Common myeloid progenitor, CD34-positive (primary cell): ENCODE measurements around the gene SIRT7.

Source experiments
- CTCF ChIA-PET: fragments of 350-600 bp; sonication (Branson Sonifier 250); formaldehyde crosslinking; loops from one replicate; lab custom pipeline; 2021; ENCODE audit warnings: antibody characterized with exemption; lab: Charles Lee
- POLR2A ChIA-PET: fragments of 350-600 bp; sonication (Branson Sonifier 250); formaldehyde crosslinking; loops from one replicate; lab custom pipeline; 2021; ENCODE audit warnings: antibody characterized with exemption; lab: Charles Lee
- DNase-seq, 3 donors: peaks; one replicate each; pipeline versions ENCODE4 v3.0.0 to v3.0.0-alpha.2; 2013
- H3K27ac ChIP-seq, 2 experiments: 1 replicate in 1 of 2; 2 replicates in 1 of 2; pipeline ENCODE4 v1.7.0; 2013; ENCODE audit warnings: inconsistent platforms in 2 of 2, low read length in 2 of 2, mild to moderate bottlenecking in 2 of 2, low read depth in 1 of 2, moderate library complexity in 1 of 2; ENCODE audit not compliant: severe bottlenecking in 2 of 2, insufficient read depth in 1 of 2, poor library complexity in 1 of 2
- H3K27me3 ChIP-seq, 5 experiments: replicated peaks in 2 of 5; 1 replicate in 3 of 5; 2 replicates in 2 of 5; pipeline versions ENCODE4 v1.6.1 to v1.7.0; 2013; ENCODE audit warnings: low read length in 4 of 5, mild to moderate bottlenecking in 2 of 5, moderate library complexity in 2 of 5, inconsistent platforms in 1 of 5; ENCODE audit not compliant: insufficient read depth in 5 of 5, control insufficient read depth in 4 of 5
- H3K36me3 ChIP-seq, 4 experiments: 1 replicate in 2 of 4; 2 replicates in 2 of 4; pipeline versions ENCODE4 v1.6.1 to v1.7.0; 2013; ENCODE audit warnings: low read length in 3 of 4, control low read depth in 1 of 4, mild to moderate bottlenecking in 1 of 4; ENCODE audit not compliant: control insufficient read depth in 4 of 4, insufficient read depth in 4 of 4
- H3K4me1 ChIP-seq, 4 experiments: 1 replicate in 3 of 4; 2 replicates in 1 of 4; pipeline versions ENCODE4 v1.6.1 to v1.7.1; 2013; ENCODE audit warnings: low read length in 3 of 4, mild to moderate bottlenecking in 3 of 4, control low read depth in 1 of 4, inconsistent platforms in 1 of 4, moderate library complexity in 1 of 4; ENCODE audit not compliant: control insufficient read depth in 4 of 4, insufficient read depth in 4 of 4; ENCODE audit errors: control extremely low read depth in 1 of 4
- H3K4me3 ChIP-seq, 7 experiments: 1 replicate in 4 of 7; 2 replicates in 3 of 7; pipeline versions ENCODE4 v1.5.1 to v1.7.0; 2013; ENCODE audit warnings: mild to moderate bottlenecking in 7 of 7, low read length in 6 of 7, moderate library complexity in 6 of 7, inconsistent platforms in 2 of 7, low read depth in 2 of 7, control low read depth in 1 of 7; ENCODE audit not compliant: insufficient read depth in 4 of 7, control insufficient read depth in 1 of 7; ENCODE audit errors: extremely low read depth in 1 of 7
- H3K9me3 ChIP-seq, 5 experiments: 1 replicate in 4 of 5; 2 replicates in 1 of 5; pipeline versions ENCODE4 v1.6.1 to v1.7.1; 2013; ENCODE audit warnings: low read length in 4 of 5, mild to moderate bottlenecking in 2 of 5, inconsistent platforms in 1 of 5, low read depth in 1 of 5, moderate library complexity in 1 of 5; ENCODE audit not compliant: control insufficient read depth in 4 of 5, insufficient read depth in 2 of 5; ENCODE audit errors: control extremely low read depth in 1 of 5
- WGBS: methylation state at CpG from one replicate; pipeline ENCODE4 v1.1.5; 2013; ENCODE audit not compliant: insufficient coverage; 5-methylcytosine and 5-hydroxymethylcytosine counted together

SIRT7 gene

GRCh38 chr17:81889602-81890001 is 28.4 kb downstream of the SIRT7 start:
- Histone ChIP-seq H3K36me3 (peaks cover 7 to 62% (median 48%) of the 10 kb centered on the region in 4 experiments), H3K27me3 (no peaks in the 10 kb centered on the region), H3K4me1 (peaks cover 7 to 21% (median 13%) of the 10 kb centered on the region in 4 experiments), H3K27ac (peak overlapping the region; percentile 33 to 84), H3K4me3 (peak overlapping the region in 2 of 7 experiments; percentile 83 to 86), H3K9me3 (no peaks in the 10 kb centered on the region)
- ChIA-PET POLR2A (no interaction called here), CTCF (interaction anchor here (1.3 to 1.4 kb wide), 2 partner anchors 16 to 20 kb away, joined by 4 to 5 read pairs; no protein-coding TSS in a partner anchor)
- WGBS, result 98% methylated on average over 7 of the region's 9 CpGs
- no peak for DNase-seq

GRCh38 chr17:81888988-81889595 is 28.9 kb downstream of the SIRT7 start:
- H3K9me3 ChIP-seq, result no peaks in the 10 kb centered on the region
- no peaks in the 10 kb centered on the region for H3K27me3 ChIP-seq
- H3K4me3 ChIP-seq, result no peak overlapping the region
- peaks cover 7 to 21% (median 13%) of the 10 kb centered on the region in 4 experiments for H3K4me1 ChIP-seq
- CTCF ChIA-PET, result interaction anchor here (1.3 kb wide), 1 partner anchor 15 kb away, joined by 5 read pairs; no protein-coding TSS in a partner anchor
- H3K36me3 ChIP-seq, result peaks cover 5 to 63% (median 48%) of the 10 kb centered on the region in 4 experiments
- POLR2A ChIA-PET, result no interaction called here
- DNase-seq, result no peak
- 98% methylated on average over 11 of the region's 16 CpGs for WGBS
- H3K27ac ChIP-seq, result peak overlapping the region; percentile 33 to 84

DNA sequence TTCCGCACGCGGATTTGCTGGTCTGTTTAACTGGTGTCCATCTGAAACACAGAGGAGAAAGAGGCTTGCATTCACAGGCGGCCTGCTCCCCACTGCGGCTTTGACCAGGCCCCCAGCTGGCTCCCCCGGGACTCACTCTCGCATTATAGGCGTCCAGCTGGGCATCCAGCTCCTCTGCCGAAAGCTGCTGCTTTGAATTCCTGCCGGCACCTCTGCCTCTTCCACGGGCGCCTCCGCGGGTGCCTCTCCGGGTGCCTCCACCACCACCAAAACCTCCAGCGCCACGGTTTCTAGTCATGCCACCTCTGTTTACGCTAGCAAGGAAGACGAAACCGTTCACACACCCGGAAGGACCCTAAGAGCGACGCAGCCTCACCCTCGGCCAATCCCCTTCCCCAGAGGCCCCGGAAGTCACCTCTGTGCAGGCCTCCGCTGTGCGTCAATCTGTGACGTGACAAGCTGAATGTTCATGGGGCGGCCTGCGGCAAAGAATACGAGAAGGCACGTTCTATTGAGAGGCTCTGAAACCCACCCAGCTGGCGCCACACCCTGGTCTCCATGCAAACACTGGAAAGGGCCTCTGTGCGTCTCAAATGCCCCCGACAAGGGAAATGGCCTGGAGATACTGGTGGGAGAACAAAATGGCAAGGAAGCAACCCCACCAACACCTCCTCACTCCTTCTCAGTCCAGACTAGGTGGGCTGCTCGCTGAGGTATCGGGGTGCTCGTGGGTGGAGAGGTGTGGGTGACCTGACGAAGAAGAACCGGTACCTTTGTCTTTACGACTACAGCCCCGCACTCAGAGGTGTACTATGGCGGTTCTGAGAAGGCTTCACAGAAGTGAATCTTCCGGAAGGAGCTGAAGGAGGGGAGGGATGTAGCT is 29.6 kb downstream of the SIRT7 start:
- H3K27me3 ChIP-seq, result no peaks in the 10 kb centered on the region
- no peak overlapping the region for H3K27ac ChIP-seq
- peaks cover 7 to 21% (median 13%) of the 10 kb centered on the region in 4 experiments for H3K4me1 ChIP-seq
- 97% methylated on average over 34 of the region's 44 CpGs for WGBS
- peaks cover 5 to 66% (median 52%) of the 10 kb centered on the region in 4 experiments for H3K36me3 ChIP-seq
- CTCF ChIA-PET, result interaction anchor here (1.3 kb wide), 1 partner anchor 15 kb away, joined by 5 read pairs; no protein-coding TSS in a partner anchor
- POLR2A ChIA-PET, result no interaction called here
- no peak for DNase-seq
- no peaks in the 10 kb centered on the region for H3K9me3 ChIP-seq
- no peak overlapping the region for H3K4me3 ChIP-seq

DNA sequence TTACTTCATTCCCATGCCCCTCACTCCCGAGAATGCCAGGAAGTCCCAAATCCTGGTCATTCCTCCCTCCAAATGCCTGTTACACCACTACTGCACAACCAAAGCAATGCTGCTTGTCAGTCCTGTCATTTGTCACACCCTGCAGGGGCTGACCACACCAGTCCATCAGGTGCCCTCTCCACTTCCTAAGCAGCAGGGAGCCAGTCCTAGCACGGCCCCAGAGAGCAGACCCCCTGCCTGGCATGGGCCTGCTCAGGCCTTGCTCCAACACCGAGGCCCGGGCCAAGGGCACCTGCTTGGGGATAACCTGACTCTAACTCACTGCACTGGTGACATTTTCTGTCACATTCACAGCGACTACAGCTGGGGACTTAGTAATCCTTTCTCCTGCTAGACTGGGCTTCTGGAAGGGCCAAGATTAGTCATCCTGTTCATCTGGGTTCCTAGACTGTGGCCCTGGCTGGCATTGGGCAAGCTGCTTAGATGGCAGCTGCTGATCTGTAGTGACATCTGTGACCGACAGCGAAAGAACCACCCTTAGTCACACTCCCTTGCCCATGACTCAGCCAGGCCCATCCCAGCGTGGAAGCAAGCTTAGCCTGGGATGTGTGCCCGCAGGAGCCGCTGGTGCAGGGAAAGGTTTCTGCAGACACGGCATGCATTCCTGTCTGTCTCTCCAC is 32.0 kb downstream of the SIRT7 start:
- ChIA-PET CTCF (interaction anchor here (1.1 to 1.4 kb wide), 3 partner anchors 9 to 40 kb away, joined by 3 to 5 read pairs (median 3); no protein-coding TSS in a partner anchor), POLR2A (no interaction called here)
- H3K4me1 ChIP-seq, result peaks cover 7 to 14% (median 13%) of the 10 kb centered on the region in 4 experiments
- peaks cover 8 to 72% (median 61%) of the 10 kb centered on the region in 4 experiments for H3K36me3 ChIP-seq
- 96% methylated on average over 10 of the region's 11 CpGs for WGBS
- no peak overlapping the region for H3K27ac ChIP-seq
- no peaks in the 10 kb centered on the region for H3K9me3 ChIP-seq
- H3K27me3 ChIP-seq, result no peaks in the 10 kb centered on the region
- no peak overlapping the region for H3K4me3 ChIP-seq
- DNase-seq, result no peak

DNA sequence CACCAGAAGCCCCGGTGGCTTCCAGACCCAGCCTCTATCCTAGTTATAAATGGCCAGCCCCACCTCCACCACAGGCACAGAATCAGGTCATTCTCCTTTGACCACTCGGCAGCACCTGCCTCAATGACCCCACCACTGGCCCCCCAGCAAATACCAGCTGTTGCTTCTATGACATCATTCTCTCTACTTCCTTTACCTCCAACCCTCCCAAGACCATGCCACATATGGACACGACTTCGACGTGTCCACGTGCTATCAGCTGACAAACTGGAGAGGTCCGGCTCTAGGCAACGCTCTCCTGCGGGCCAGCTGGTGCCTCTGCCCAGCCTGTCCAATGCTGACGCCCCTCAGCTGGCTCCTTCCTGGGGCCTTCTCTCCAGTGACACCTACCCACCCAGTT is 32.5 kb downstream of the SIRT7 start:
- peaks cover 10 to 75% (median 61%) of the 10 kb centered on the region in 4 experiments for H3K36me3 ChIP-seq
- 93% methylated on average over 10 of the region's 10 CpGs for WGBS
- peaks cover 7 to 11% (median 10%) of the 10 kb centered on the region in 4 experiments for H3K4me1 ChIP-seq
- DNase-seq, result no peak
- ChIA-PET POLR2A (no interaction called here), CTCF (interaction anchor here (1.1 to 1.6 kb wide), 3 partner anchors 13 to 41 kb away, joined by 3 to 7 read pairs (median 5); no protein-coding TSS in a partner anchor)
- no peaks in the 10 kb centered on the region for H3K27me3 ChIP-seq
- no peak overlapping the region for H3K27ac ChIP-seq
- H3K9me3 ChIP-seq, result no peaks in the 10 kb centered on the region
- H3K4me3 ChIP-seq, result no peak overlapping the region

DNA sequence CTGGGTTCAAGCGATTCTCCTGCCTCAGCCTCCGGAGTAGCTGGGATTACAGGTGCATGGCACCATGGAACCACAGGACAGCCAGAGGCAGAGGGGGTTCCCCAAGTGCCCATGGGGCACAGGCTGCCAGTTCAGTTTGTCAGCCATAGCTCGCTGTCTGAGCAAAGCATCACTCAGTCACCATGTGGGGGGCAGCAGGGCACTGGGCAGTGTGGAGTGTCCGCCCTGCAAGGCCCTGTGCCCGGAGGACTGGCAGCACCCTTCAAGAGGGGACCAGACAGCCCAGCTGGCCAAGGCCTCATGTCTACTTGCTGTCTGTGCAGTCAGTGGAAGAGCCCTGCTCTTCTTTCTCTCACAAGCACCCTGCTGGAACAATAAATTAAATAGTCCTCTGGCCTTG is 33.0 kb downstream of the SIRT7 start:
- no peak for DNase-seq
- ChIA-PET POLR2A (no interaction called here), CTCF (interaction anchor here (1.1 to 1.6 kb wide), 3 partner anchors 12 to 41 kb away, joined by 3 to 7 read pairs (median 5); no protein-coding TSS in a partner anchor)
- H3K27ac ChIP-seq, result no peak overlapping the region
- H3K36me3 ChIP-seq, result peaks cover 11 to 73% (median 61%) of the 10 kb centered on the region in 4 experiments
- 98% methylated on average over 4 of the region's 5 CpGs for WGBS
- H3K4me1 ChIP-seq, result peaks cover 2 to 6% (median 5%) of the 10 kb centered on the region in 4 experiments
- H3K4me3 ChIP-seq, result no peak overlapping the region
- no peaks in the 10 kb centered on the region for H3K9me3 ChIP-seq
- H3K27me3 ChIP-seq, result no peaks in the 10 kb centered on the region
